ENCODE data around the gene TEX22.

GRCh38 chr14:105444859-105445258 is 46.5 kb downstream of the TEX22 start:
- TF ChIP-seq CTCF (conservative IDR thresholded peaks at IDR 0.05; ENCODE audit: low read length) (no peak), EZH2phosphoT487 (IDR thresholded peaks at IDR 0.05; ENCODE audit: borderline replicate concordance) (no peak)

All from Loucy (cell line).